GM18870 (cell line): Measurements from ENCODE around the gene BLID.

Source experiments
- ATAC-seq: cut with Tn5 transposase; IDR thresholded peaks from one replicate; pipeline ENCODE4 v1.9.1; 2021; ENCODE audit warnings: moderate library complexity; ENCODE audit not compliant: unreplicated experiment

BLID gene

GRCh38 chr11:122107045-122107444, 9.0 kb downstream of the BLID start:
- ATAC-seq, result no peak

- ATAC-seq, result no peak
Measured at GRCh38 chr11:122105044-122105758, 10.8 kb downstream of the BLID start.

- ATAC-seq, result no peak
Measured at GRCh38 chr11:122104341-122104740, 11.7 kb downstream of the BLID start.

GRCh38 chr11:122103726-122104125, 12.3 kb downstream of the BLID start:
- ATAC-seq, result no peak

GRCh38 chr11:122103321-122103720, 12.7 kb downstream of the BLID start:
- ATAC-seq, result no peak

GRCh38 chr11:122102426-122102825, 13.6 kb downstream of the BLID start:
- ATAC-seq, result no peak

GRCh38 chr11:122101625-122102291, 14.3 kb downstream of the BLID start:
- no peak for ATAC-seq

GRCh38 chr11:122100756-122101080, 15.3 kb downstream of the BLID start:
- ATAC-seq, result no peak

- ATAC-seq, result no peak
Measured at GRCh38 chr11:122100037-122100755, 15.8 kb downstream of the BLID start.

GRCh38 chr11:122099374-122100036, 16.5 kb downstream of the BLID start:
- no peak for ATAC-seq

GRCh38 chr11:122098261-122098980, 17.6 kb downstream of the BLID start:
- no peak for ATAC-seq

GRCh38 chr11:122097419-122098001, 18.5 kb downstream of the BLID start:
- no peak for ATAC-seq

- ATAC-seq, result no peak
Measured at GRCh38 chr11:122096272-122097112, 19.5 kb downstream of the BLID start.

- no peak for ATAC-seq
Measured at GRCh38 chr11:122095681-122096262, 20.2 kb downstream of the BLID start.

- ATAC-seq, result no peak
Measured at GRCh38 chr11:122094836-122095235, 21.2 kb downstream of the BLID start.

GRCh38 chr11:122093731-122094275, 22.2 kb downstream of the BLID start:
- no peak for ATAC-seq

GRCh38 chr11:122091835-122092234, 24.2 kb downstream of the BLID start:
- no peak for ATAC-seq

- no peak for ATAC-seq
Measured at GRCh38 chr11:122089111-122089510, 26.9 kb downstream of the BLID start.

- ATAC-seq, result no peak
Measured at GRCh38 chr11:122085712-122086111, 30.3 kb downstream of the BLID start.
